Measurements from ENCODE around the gene TMC3. TPM values are rescaled to one million over a fixed set of nuclear protein-coding genes. Genes with fewer than 3 reads are reported as not detected.
"Not testable (repeated sequence)": the region's sequence is repeated elsewhere in the genome, so short reads cannot be mapped to it uniquely, and the experiment has no call there.

Gene TMC3
- total RNA-seq, 2 experiments from 2014 or later = not detected

DNA sequence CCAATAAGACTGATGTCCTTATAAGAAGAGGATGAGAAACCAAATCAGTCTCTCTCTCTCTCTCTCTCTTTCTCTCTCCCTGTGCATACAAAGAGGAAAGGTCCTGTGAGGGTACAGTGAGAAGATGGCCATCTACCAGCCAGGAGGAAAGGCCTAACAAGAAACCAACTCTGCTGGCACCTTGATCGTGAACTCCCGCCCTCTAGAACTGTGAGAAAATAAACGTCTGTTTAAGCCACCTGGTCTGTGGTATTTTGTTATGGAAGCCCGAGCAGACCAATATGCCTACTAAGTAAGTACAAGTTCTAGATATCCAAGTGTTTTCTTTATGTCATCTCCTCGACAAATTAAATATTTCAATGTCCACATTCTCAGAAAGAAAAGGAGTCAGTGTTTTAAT is 44.9 kb upstream of the TMC3 start:
- no TSS peak for BruUV-seq (replicated peaks)
- CTCF ChIA-PET (ENCODE audit: unreplicated experiment) = no interaction called here
- no peak for DNase-seq (ENCODE audit: low spot score)
- H3K9me3 ChIP-seq (ENCODE audit: low read length) = no peaks in the 10 kb centered on the region
- H4K20me1 ChIP-seq (ENCODE audit: insufficient read depth, low read length) = no peaks in the 10 kb centered on the region
- no peak overlapping the region for H3K4me2 ChIP-seq (ENCODE audit: low read length)
- H3K79me2 ChIP-seq (ENCODE audit: insufficient read depth, low read depth, low read length) = no peaks in the 10 kb centered on the region
- TF ChIP-seq, protein P1, sequence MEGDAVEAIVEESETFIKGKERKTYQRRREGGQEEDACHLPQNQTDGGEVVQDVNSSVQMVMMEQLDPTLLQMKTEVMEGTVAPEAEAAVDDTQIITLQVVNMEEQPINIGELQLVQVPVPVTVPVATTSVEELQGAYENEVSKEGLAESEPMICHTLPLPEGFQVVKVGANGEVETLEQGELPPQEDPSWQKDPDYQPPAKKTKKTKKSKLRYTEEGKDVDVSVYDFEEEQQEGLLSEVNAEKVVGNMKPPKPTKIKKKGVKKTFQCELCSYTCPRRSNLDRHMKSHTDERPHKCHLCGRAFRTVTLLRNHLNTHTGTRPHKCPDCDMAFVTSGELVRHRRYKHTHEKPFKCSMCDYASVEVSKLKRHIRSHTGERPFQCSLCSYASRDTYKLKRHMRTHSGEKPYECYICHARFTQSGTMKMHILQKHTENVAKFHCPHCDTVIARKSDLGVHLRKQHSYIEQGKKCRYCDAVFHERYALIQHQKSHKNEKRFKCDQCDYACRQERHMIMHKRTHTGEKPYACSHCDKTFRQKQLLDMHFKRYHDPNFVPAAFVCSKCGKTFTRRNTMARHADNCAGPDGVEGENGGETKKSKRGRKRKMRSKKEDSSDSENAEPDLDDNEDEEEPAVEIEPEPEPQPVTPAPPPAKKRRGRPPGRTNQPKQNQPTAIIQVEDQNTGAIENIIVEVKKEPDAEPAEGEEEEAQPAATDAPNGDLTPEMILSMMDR (conservative IDR thresholded peaks at IDR 0.05; ENCODE audit: low read length) = no peak
- no peak for TF ChIP-seq EZH2phosphoT487 (IDR thresholded peaks at IDR 0.05; ENCODE audit: borderline replicate concordance, low read depth, low read length)
- H2AFZ ChIP-seq (ENCODE audit: low read length) = no peak overlapping the region
- no peaks in the 10 kb centered on the region for H3K36me3 ChIP-seq (ENCODE audit: insufficient read depth, low read length)
- intact Hi-C loops (cut with micrococcal nuclease; ENCODE audit: unreplicated experiment) = no loop called here
- no peaks in the 10 kb centered on the region for H3K9me2 ChIP-seq (ENCODE audit: insufficient read depth, low read length)
- H3K27ac ChIP-seq (ENCODE audit: low read depth, low read length, poor library complexity, severe bottlenecking) = no peak overlapping the region
- no peak overlapping the region for H3K4me3 ChIP-seq (ENCODE audit: low read depth, low read length, poor library complexity, severe bottlenecking)
- no peaks in the 10 kb centered on the region for H3K4me1 ChIP-seq (ENCODE audit: insufficient read depth, low read length, poor library complexity, severe bottlenecking)
- POLR2A ChIA-PET = no interaction called here

DNA sequence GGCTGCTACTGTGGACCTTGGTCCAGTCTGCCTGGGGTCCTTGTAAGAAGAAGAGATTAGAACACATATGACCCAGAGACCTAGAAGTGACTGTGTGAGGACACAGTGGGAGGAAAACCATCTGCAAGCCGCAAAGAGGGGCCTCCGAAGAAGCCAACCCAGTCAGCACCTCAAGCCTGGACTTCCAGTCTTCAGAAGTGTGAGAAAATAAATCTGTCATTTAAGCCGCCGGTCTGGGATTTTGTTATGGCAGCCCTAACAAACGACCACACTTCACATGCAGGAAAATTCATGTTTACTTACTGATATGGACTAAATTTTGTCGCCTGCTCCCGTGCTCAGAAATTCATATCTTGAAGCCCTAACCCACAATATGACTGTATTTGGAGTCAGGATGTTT is 44.4 kb upstream of the TMC3 start:
- H3K4me3 ChIP-seq (ENCODE audit: low read depth, low read length, poor library complexity, severe bottlenecking) = no peak overlapping the region
- H3K9me2 ChIP-seq (ENCODE audit: insufficient read depth, low read length) = no peaks in the 10 kb centered on the region
- TF ChIP-seq, protein P1 (conservative IDR thresholded peaks at IDR 0.05; ENCODE audit: low read length) = no peak
- TF ChIP-seq EZH2phosphoT487 (IDR thresholded peaks at IDR 0.05; ENCODE audit: borderline replicate concordance, low read depth, low read length) = no peak
- H3K27ac ChIP-seq (ENCODE audit: low read depth, low read length, poor library complexity, severe bottlenecking) = no peak overlapping the region
- no peaks in the 10 kb centered on the region for H4K20me1 ChIP-seq (ENCODE audit: insufficient read depth, low read length)
- CTCF ChIA-PET (ENCODE audit: unreplicated experiment) = no interaction called here
- no peaks in the 10 kb centered on the region for H3K79me2 ChIP-seq (ENCODE audit: insufficient read depth, low read depth, low read length)
- POLR2A ChIA-PET = no interaction called here
- H3K36me3 ChIP-seq (ENCODE audit: insufficient read depth, low read length) = no peaks in the 10 kb centered on the region
- BruUV-seq (replicated peaks) = no TSS peak
- no peak for DNase-seq (ENCODE audit: low spot score)
- H2AFZ ChIP-seq (ENCODE audit: low read length) = no peak overlapping the region
- H3K4me2 ChIP-seq (ENCODE audit: low read length) = no peak overlapping the region
- H3K9me3 ChIP-seq (ENCODE audit: low read length) = no peaks in the 10 kb centered on the region
- no peaks in the 10 kb centered on the region for H3K4me1 ChIP-seq (ENCODE audit: insufficient read depth, low read length, poor library complexity, severe bottlenecking)
- intact Hi-C loops (cut with micrococcal nuclease; ENCODE audit: unreplicated experiment) = no loop called here

DNA sequence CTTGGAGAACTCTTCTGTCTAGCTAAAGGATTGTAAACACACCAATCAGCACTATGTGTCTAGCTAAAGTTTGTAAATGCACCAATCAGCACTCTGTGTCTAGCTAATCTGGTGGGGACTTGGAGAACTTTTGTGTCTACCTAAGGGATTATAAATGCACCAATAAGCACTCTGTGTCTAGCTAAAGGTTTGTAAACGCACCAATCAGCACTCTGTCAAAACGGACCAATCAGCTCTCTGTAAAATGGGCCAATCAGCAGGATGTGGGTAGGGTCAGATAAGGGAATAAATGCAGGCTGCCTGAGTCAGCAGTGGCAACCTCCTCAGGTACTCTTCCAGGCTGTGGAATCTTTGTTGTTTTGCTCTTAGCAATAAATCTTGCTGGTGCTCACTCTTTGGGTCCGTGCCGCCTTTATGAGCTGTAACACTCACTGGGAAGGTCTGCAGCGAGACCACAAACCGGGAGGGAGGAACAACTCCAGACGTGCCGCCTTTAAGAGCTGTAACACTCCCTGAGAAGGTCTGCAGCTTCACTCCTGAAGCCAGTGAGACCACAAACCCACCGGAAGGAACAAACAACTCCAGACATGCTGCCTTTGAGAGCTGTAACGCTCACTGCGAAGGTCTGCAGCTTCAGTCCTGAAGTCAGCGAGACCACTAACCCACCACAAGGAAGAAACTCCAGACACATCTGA is 40.4 kb upstream of the TMC3 start:
- H3K79me2 ChIP-seq (ENCODE audit: insufficient read depth, low read depth, low read length); H3K27ac ChIP-seq (ENCODE audit: low read depth, low read length, poor library complexity, severe bottlenecking); H4K20me1 ChIP-seq (ENCODE audit: insufficient read depth, low read length); H3K9me3 ChIP-seq (ENCODE audit: low read length); H3K36me3 ChIP-seq (ENCODE audit: insufficient read depth, low read length); DNase-seq (ENCODE audit: low spot score); H3K4me3 ChIP-seq (ENCODE audit: low read depth, low read length, poor library complexity, severe bottlenecking); H3K4me1 ChIP-seq (ENCODE audit: insufficient read depth, low read length, poor library complexity, severe bottlenecking); BruUV-seq (replicated peaks); H2AFZ ChIP-seq (ENCODE audit: low read length); CTCF ChIA-PET (ENCODE audit: unreplicated experiment); H3K9me2 ChIP-seq (ENCODE audit: insufficient read depth, low read length); H3K4me2 ChIP-seq (ENCODE audit: low read length); intact Hi-C loops (cut with micrococcal nuclease; ENCODE audit: unreplicated experiment): not testable (repeated sequence)
- POLR2A ChIA-PET = interaction anchor here (0.6 to 0.7 kb wide), 2 partner anchors 262 to 1776 kb away, joined by 3 read pairs; no protein-coding TSS in a partner anchor
